HCT116 (cell line): ENCODE data around the gene CAPSL. TPM values are rescaled to one million over a fixed set of nuclear protein-coding genes. Genes with fewer than 3 reads are reported as not detected.

Source experiments
- ATAC-seq: fragments of 200-7000 bp; cut with Tn5 transposase; 2 replicates; pipeline ENCODE4 v1.9.1; 2020; ENCODE audit warnings: mild to moderate bottlenecking, moderate library complexity
- BruUV-seq: library from RNA; stranded (reverse); fragments of 400-500 nt; replicated peaks from 2 replicates; lab custom pipeline; 2021; lab: Mats Ljungman, UMichigan
- CTCF ChIA-PET: fragments of 300-600 bp; sonication (Branson Sonifier 250); formaldehyde crosslinking; loops from one replicate; lab custom pipeline; 2021; ENCODE audit warnings: antibody characterized with exemption; lab: Charles Lee
- POLR2A ChIA-PET: fragments of 300-600, 350-600 bp; sonication (Branson Sonifier 250); formaldehyde crosslinking; loops from one replicate; lab custom pipeline; 2021; ENCODE audit warnings: antibody characterized with exemption; lab: Charles Lee
- RAD21 ChIA-PET, 2 experiments: fragments of 300-600 bp; sonication (Branson Sonifier 250); formaldehyde crosslinking; loops; one replicate each; lab custom pipeline; 2023; ENCODE audit warnings: low total read pairs in 2 of 2; ENCODE audit not compliant: uncharacterized antibody in 2 of 2, unreplicated experiment in 2 of 2, low non-redundant PET in 1 of 2; lab: Charles Lee
- DNase-seq: peaks from one replicate; pipeline ENCODE4 v3.0.0-alpha.2; 2010; ENCODE audit warnings: low read depth, low spot score
- H2AFZ ChIP-seq: fragments of 200-600 bp; shearing (Covaris generic), sonication (generic); 2 replicates; pipeline ENCODE4 v1.6.1; 2017; ENCODE audit warnings: low read depth, mixed run types, mixed read lengths, antibody characterized with exemption, low read length; ENCODE audit not compliant: poor library complexity, severe bottlenecking
- H3K27ac ChIP-seq: 2 replicates; pipeline ENCODE4 v1.5.1; 2012; ENCODE audit warnings: low read depth, low read length
- H3K27me3 ChIP-seq: fragments of 200-600 bp; sonication (generic); 2 replicates; pipeline ENCODE4 v1.6.1; 2016; ENCODE audit warnings: mixed run types, low read length, mixed read lengths; ENCODE audit not compliant: insufficient read depth
- H3K36me3 ChIP-seq, 2 experiments: fragments of 200-500 bp in 1 of 2; fragments of 200-600 bp in 1 of 2; sonication (Bioruptor generic) in 1 of 2; sonication (generic) in 1 of 2; 2 replicates each; pipeline versions ENCODE4 v1.5.1 to v1.6.1; 2014 to 2016; ENCODE audit warnings: low read length in 2 of 2, inconsistent platforms in 1 of 2, mixed read lengths in 1 of 2, mixed run types in 1 of 2; ENCODE audit not compliant: insufficient read depth in 2 of 2, control insufficient read depth in 1 of 2
- H3K4me1 ChIP-seq, 2 experiments: fragments of 200-600 bp in 1 of 2; sonication (generic) in 1 of 2; 2 replicates each; pipeline versions ENCODE4 v1.5.1 to v1.6.1; 2012 to 2017; ENCODE audit warnings: low read length in 2 of 2, inconsistent platforms in 1 of 2, mild to moderate bottlenecking in 1 of 2, mixed read lengths in 1 of 2, mixed run types in 1 of 2, moderate library complexity in 1 of 2; ENCODE audit not compliant: insufficient read depth in 2 of 2, control insufficient read depth in 1 of 2
- H3K4me2 ChIP-seq: fragments of 200-600 bp; sonication (generic); 2 replicates; pipeline ENCODE4 v1.6.1; 2017; ENCODE audit warnings: mixed run types, low read length, mixed read lengths
- H3K4me3 ChIP-seq, 2 experiments: fragments of 200-600 bp in 1 of 2; sonication (generic) in 1 of 2; replicated peaks in 1 of 2; 2 replicates each; pipeline ENCODE4 v1.5.1; 2011 to 2016; ENCODE audit warnings: low read length in 2 of 2, control low read depth in 1 of 2, low read depth in 1 of 2, mild to moderate bottlenecking in 1 of 2, mixed read lengths in 1 of 2, mixed run types in 1 of 2
- H3K79me2 ChIP-seq: fragments of 200-600 bp; sonication (generic); 2 replicates; pipeline ENCODE4 v1.6.1; 2017; ENCODE audit warnings: mild to moderate bottlenecking, mixed run types, low read length, moderate library complexity, mixed read lengths; ENCODE audit not compliant: insufficient read depth
- H3K9ac ChIP-seq: fragments of 200-600 bp; sonication (generic); 2 replicates; pipeline ENCODE4 v1.6.1; 2016; ENCODE audit warnings: low read length, mixed read lengths
- H3K9me2 ChIP-seq: fragments of 200-600 bp; sonication (generic), shearing (Covaris generic); 2 replicates; pipeline ENCODE4 v1.6.1; 2017; ENCODE audit warnings: mixed run types, mild to moderate bottlenecking, moderate library complexity; ENCODE audit not compliant: insufficient read depth
- H3K9me3 ChIP-seq, 2 experiments: fragments of 200-500 bp in 1 of 2; fragments of 200-600 bp in 1 of 2; sonication (Bioruptor generic) in 1 of 2; sonication (generic) in 1 of 2; 2 replicates each; pipeline ENCODE4 v1.6.1; 2014 to 2017; ENCODE audit warnings: low read length in 2 of 2, mixed read lengths in 2 of 2, inconsistent platforms in 1 of 2, low read depth in 1 of 2, mild to moderate bottlenecking in 1 of 2, mixed run types in 1 of 2, moderate library complexity in 1 of 2; ENCODE audit not compliant: control insufficient read depth in 1 of 2, insufficient read depth in 1 of 2
- H4K20me1 ChIP-seq: fragments of 200-600 bp; sonication (generic), shearing (Covaris generic); 2 replicates; pipeline ENCODE4 v1.6.1; 2017; ENCODE audit warnings: mixed run types, mild to moderate bottlenecking, moderate library complexity; ENCODE audit not compliant: insufficient read depth
- CBX3 ChIP-seq: IDR thresholded peaks from 2 replicates; pipeline ENCODE4 v1.6.1; 2012; ENCODE audit warnings: low read depth
- CEBPB ChIP-seq: IDR thresholded peaks from 2 replicates; pipeline ENCODE4 v1.6.1; 2012; ENCODE audit warnings: low read depth
- EGR1 ChIP-seq: IDR thresholded peaks from 2 replicates; pipeline ENCODE4 v1.6.1; 2012; ENCODE audit warnings: low read depth
- ELF1 ChIP-seq: IDR thresholded peaks from 2 replicates; pipeline ENCODE4 v1.6.1; 2012; ENCODE audit warnings: low read depth, borderline replicate concordance
- EZH2phosphoT487 ChIP-seq: fragments of 200-600 bp; IDR thresholded peaks from 2 replicates; pipeline ENCODE4 v1.6.1; 2018; ENCODE audit warnings: antibody characterized with exemption, borderline replicate concordance
- JUND ChIP-seq: IDR thresholded peaks from 2 replicates; pipeline ENCODE4 v1.6.1; 2012
- POLR2A ChIP-seq: IDR thresholded peaks from 2 replicates; pipeline ENCODE4 v1.7.0; 2011; ENCODE audit warnings: borderline replicate concordance; ENCODE audit not compliant: insufficient read depth, insufficient read length; ENCODE audit errors: extremely low read depth
- POLR2AphosphoS5 ChIP-seq: IDR thresholded peaks from 2 replicates; pipeline ENCODE4 v1.6.1; 2011; ENCODE audit warnings: mild to moderate bottlenecking, low read depth, low read length, moderate library complexity
- RAD21 ChIP-seq: IDR thresholded peaks from 2 replicates; pipeline ENCODE4 v1.6.1; 2012; ENCODE audit warnings: low read depth, mild to moderate bottlenecking
- TCF7L2 ChIP-seq: IDR thresholded peaks from 2 replicates; pipeline ENCODE4 v1.7.0; 2011; ENCODE audit warnings: borderline replicate concordance, inconsistent platforms; ENCODE audit not compliant: insufficient read depth, insufficient read length; ENCODE audit errors: extremely low read depth
- ZNF274 ChIP-seq: fragments of 200-500 bp; sonication (Bioruptor generic); IDR thresholded peaks from 2 replicates; pipeline ENCODE4 v1.6.1; 2014; ENCODE audit warnings: mild to moderate bottlenecking, low read depth, low read length, inconsistent platforms
- intact Hi-C: fragments of 100-400 bp; cut with micrococcal nuclease; formaldehyde crosslinking; loops from 2 replicates; pipeline ENCODE4 v1.10.0; 2022
- total RNA-seq: library from RNA; stranded (reverse); gene quantifications from one replicate; pipeline ENCODE4 v1.2.1, GENCODE V29; 2021; ENCODE audit not compliant: unreplicated experiment
- TF ChIP-seq, protein P1 (sequence below), 3 experiments: fragments of 200-600 bp in 1 of 3; sonication (generic) in 1 of 3; IDR thresholded peaks in 2 of 3; conservative IDR thresholded peaks in 1 of 3; 2 replicates each; pipeline ENCODE4 v1.5.1; 2012 to 2017; ENCODE audit warnings: low read depth in 2 of 3, low read length in 2 of 3, antibody characterized with exemption in 1 of 3, borderline replicate concordance in 1 of 3, control low read depth in 1 of 3, mild to moderate bottlenecking in 1 of 3, mixed read lengths in 1 of 3, mixed run types in 1 of 3, moderate library complexity in 1 of 3; ENCODE audit not compliant: insufficient read depth in 1 of 3
- TF ChIP-seq, protein P2 (sequence below): IDR thresholded peaks from 2 replicates; pipeline ENCODE4 v1.6.1; 2011; ENCODE audit warnings: mild to moderate bottlenecking, low read length, moderate library complexity; ENCODE audit not compliant: insufficient replicate concordance; ENCODE audit errors: extremely low read depth
- TF ChIP-seq, protein P3 (sequence below): IDR thresholded peaks from 2 replicates; pipeline ENCODE4 v1.6.1; 2012
- TF ChIP-seq, protein P4 (sequence below): IDR thresholded peaks from 2 replicates; pipeline ENCODE4 v1.6.1; 2012

Gene CAPSL
- total RNA-seq, 1 experiment from 2014 or later = not detected

- TF ChIP-seq, protein P1, sequence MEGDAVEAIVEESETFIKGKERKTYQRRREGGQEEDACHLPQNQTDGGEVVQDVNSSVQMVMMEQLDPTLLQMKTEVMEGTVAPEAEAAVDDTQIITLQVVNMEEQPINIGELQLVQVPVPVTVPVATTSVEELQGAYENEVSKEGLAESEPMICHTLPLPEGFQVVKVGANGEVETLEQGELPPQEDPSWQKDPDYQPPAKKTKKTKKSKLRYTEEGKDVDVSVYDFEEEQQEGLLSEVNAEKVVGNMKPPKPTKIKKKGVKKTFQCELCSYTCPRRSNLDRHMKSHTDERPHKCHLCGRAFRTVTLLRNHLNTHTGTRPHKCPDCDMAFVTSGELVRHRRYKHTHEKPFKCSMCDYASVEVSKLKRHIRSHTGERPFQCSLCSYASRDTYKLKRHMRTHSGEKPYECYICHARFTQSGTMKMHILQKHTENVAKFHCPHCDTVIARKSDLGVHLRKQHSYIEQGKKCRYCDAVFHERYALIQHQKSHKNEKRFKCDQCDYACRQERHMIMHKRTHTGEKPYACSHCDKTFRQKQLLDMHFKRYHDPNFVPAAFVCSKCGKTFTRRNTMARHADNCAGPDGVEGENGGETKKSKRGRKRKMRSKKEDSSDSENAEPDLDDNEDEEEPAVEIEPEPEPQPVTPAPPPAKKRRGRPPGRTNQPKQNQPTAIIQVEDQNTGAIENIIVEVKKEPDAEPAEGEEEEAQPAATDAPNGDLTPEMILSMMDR (IDR thresholded peaks at IDR 0.05 in 2 of 3, conservative IDR thresholded peaks at IDR 0.05 in 1 of 3; ENCODE audit: borderline replicate concordance in 1 of 3, insufficient read depth in 1 of 3, low read depth in 2 of 3, low read length in 2 of 3) = no peak
- TF ChIP-seq RAD21 = no peak
- TF ChIP-seq POLR2AphosphoS5 = no peak
- no peak for TF ChIP-seq CBX3
- TF ChIP-seq POLR2A = no peak
Observed at GRCh38 chr5:35908814-35909213, 29.6 kb downstream of the CAPSL start (continued).

GRCh38 chr5:35908228-35908627 lies 30.2 kb downstream of the CAPSL start:
- H3K4me3 ChIP-seq = no peak overlapping the region
- no TSS peak for BruUV-seq
- H2AFZ ChIP-seq = no peak overlapping the region
- H3K79me2 ChIP-seq = no peaks in the 10 kb centered on the region
- TF ChIP-seq EGR1 (no peak), TCF7L2 (no peak), JUND (no peak), POLR2AphosphoS5 (no peak), EZH2phosphoT487 (no peak), ZNF274 (no peak), POLR2A (no peak), ELF1 (no peak), CBX3 (no peak), CEBPB (no peak)
- TF ChIP-seq, protein P2, sequence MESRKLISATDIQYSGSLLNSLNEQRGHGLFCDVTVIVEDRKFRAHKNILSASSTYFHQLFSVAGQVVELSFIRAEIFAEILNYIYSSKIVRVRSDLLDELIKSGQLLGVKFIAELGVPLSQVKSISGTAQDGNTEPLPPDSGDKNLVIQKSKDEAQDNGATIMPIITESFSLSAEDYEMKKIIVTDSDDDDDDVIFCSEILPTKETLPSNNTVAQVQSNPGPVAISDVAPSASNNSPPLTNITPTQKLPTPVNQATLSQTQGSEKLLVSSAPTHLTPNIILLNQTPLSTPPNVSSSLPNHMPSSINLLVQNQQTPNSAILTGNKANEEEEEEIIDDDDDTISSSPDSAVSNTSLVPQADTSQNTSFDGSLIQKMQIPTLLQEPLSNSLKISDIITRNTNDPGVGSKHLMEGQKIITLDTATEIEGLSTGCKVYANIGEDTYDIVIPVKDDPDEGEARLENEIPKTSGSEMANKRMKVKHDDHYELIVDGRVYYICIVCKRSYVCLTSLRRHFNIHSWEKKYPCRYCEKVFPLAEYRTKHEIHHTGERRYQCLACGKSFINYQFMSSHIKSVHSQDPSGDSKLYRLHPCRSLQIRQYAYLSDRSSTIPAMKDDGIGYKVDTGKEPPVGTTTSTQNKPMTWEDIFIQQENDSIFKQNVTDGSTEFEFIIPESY = no peak
- TF ChIP-seq, protein P3, sequence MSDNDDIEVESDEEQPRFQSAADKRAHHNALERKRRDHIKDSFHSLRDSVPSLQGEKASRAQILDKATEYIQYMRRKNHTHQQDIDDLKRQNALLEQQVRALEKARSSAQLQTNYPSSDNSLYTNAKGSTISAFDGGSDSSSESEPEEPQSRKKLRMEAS = no peak
- TF ChIP-seq, protein P1 (IDR thresholded peaks at IDR 0.05 in 2 of 3, conservative IDR thresholded peaks at IDR 0.05 in 1 of 3; ENCODE audit: borderline replicate concordance in 1 of 3, insufficient read depth in 1 of 3, low read depth in 2 of 3, low read length in 2 of 3) = no peak
- TF ChIP-seq, protein P4, sequence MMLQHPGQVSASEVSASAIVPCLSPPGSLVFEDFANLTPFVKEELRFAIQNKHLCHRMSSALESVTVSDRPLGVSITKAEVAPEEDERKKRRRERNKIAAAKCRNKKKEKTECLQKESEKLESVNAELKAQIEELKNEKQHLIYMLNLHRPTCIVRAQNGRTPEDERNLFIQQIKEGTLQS = no peak
- TF ChIP-seq, all 23 proteins: peak for 0
- RAD21 ChIA-PET = no interaction called here
- ATAC-seq (no peak), DNase-seq (no peak)
- Histone ChIP-seq H3K27me3 (peaks cover 4% of the 10 kb centered on the region; the same call in 1 of the 2 replicates), H3K9me2 (no peaks in the 10 kb centered on the region), H3K9me3 (no peaks in the 10 kb centered on the region), H3K4me2 (no peak overlapping the region), H4K20me1 (no peaks in the 10 kb centered on the region), H3K36me3 (no peaks in the 10 kb centered on the region), H3K9ac (no peak overlapping the region), H3K27ac (no peak overlapping the region), H3K4me1 (no peaks in the 10 kb centered on the region)
- POLR2A ChIA-PET = no interaction called here
- CTCF ChIA-PET = no interaction called here
- intact Hi-C loops = no loop called here
